PC-3 (cell line): ENCODE data around the gene P2RX5. TPM values are rescaled to one million over a fixed set of nuclear protein-coding genes. Genes with fewer than 3 reads are reported as not detected.

ENCODE experiments used
- ATAC-seq: fragments of 200-7000 bp; cut with Tn5 transposase; 2 replicates; pipeline ENCODE4 v1.9.1; 2020; ENCODE audit warnings: mild to moderate bottlenecking, moderate library complexity
- BruUV-seq: library from RNA; stranded (reverse); fragments of 400-500 nt; replicated peaks from 2 replicates; lab custom pipeline; 2021; lab: Mats Ljungman, UMichigan
- CTCF ChIA-PET: fragments of 300-600 bp; sonication (Branson Sonifier 250); formaldehyde crosslinking; loops from one replicate; lab custom pipeline; 2022; ENCODE audit warnings: antibody characterized with exemption; lab: Charles Lee
- POLR2A ChIA-PET: fragments of 300-600 bp; sonication (Branson Sonifier 250); formaldehyde crosslinking; loops from one replicate; lab custom pipeline; 2022; ENCODE audit warnings: antibody characterized with exemption; ENCODE audit not compliant: unreplicated experiment; lab: Charles Lee
- DNase-seq: peaks from one replicate; pipeline ENCODE4 v3.0.0-alpha.2; 2015
- H2AFZ ChIP-seq: fragments of 300-600 bp; sonication (generic); 2 replicates; pipeline ENCODE4 v1.6.0; 2016; ENCODE audit warnings: antibody characterized with exemption, low read length
- H3F3A ChIP-seq: fragments of 300-600 bp; sonication (generic); one replicate; pipeline ENCODE4 v1.6.0; 2017; ENCODE audit warnings: antibody characterized with exemption, low read length, control low read depth, mild to moderate bottlenecking; ENCODE audit not compliant: unreplicated experiment
- H3K27ac ChIP-seq: fragments of 300-600 bp; sonication (generic); 2 replicates; pipeline ENCODE4 v1.5.1; 2016; ENCODE audit warnings: mild to moderate bottlenecking, low read length
- H3K27me3 ChIP-seq: fragments of 300-600 bp; sonication (generic); 2 replicates; pipeline ENCODE4 v1.6.1; 2016; ENCODE audit warnings: low read length, mixed read lengths
- H3K36me3 ChIP-seq: fragments of 300-600 bp; sonication (generic); 2 replicates; pipeline ENCODE4 v1.6.1; 2016; ENCODE audit warnings: low read depth, mixed run types, low read length, mixed read lengths
- H3K4me1 ChIP-seq: fragments of 300-600 bp; sonication (generic); 2 replicates; pipeline ENCODE4 v1.5.1; 2016; ENCODE audit warnings: low read length; ENCODE audit not compliant: insufficient read depth
- H3K4me2 ChIP-seq: fragments of 300-600 bp; sonication (generic); 2 replicates; pipeline ENCODE4 v1.6.0; 2016; ENCODE audit warnings: low read length
- H3K4me3 ChIP-seq: fragments of 300-600 bp; sonication (generic); 2 replicates; pipeline ENCODE4 v1.5.1; 2016; ENCODE audit warnings: mild to moderate bottlenecking, low read length, mixed read lengths
- H3K79me2 ChIP-seq: fragments of 300-600 bp; sonication (generic); 2 replicates; pipeline ENCODE4 v1.6.1; 2017; ENCODE audit warnings: low read length, mixed read lengths
- H3K9ac ChIP-seq: fragments of 300-600 bp; sonication (generic); 2 replicates; pipeline ENCODE4 v1.6.0; 2016; ENCODE audit warnings: mild to moderate bottlenecking, low read length
- H3K9me2 ChIP-seq: fragments of 300-600 bp; sonication (generic); replicated peaks from 2 replicates; pipeline ENCODE4 v1.6.1; 2016; ENCODE audit warnings: mixed run types, low read length, mixed read lengths
- H3K9me3 ChIP-seq: fragments of 300-600 bp; sonication (generic); 2 replicates; pipeline ENCODE4 v1.6.1; 2016; ENCODE audit warnings: low read length, mixed read lengths
- H4K20me1 ChIP-seq: fragments of 300-600 bp; sonication (generic); 2 replicates; pipeline ENCODE4 v1.6.1; 2016; ENCODE audit warnings: low read length, mixed read lengths
- EZH2 ChIP-seq: fragments of 300-600 bp; sonication (generic); IDR thresholded peaks from one replicate; pipeline ENCODE4 v1.6.1; 2017; ENCODE audit warnings: antibody characterized with exemption, mild to moderate bottlenecking, low read length; ENCODE audit not compliant: unreplicated experiment
- EZH2phosphoT487 ChIP-seq: fragments of 300-600 bp; sonication (generic); IDR thresholded peaks from 2 replicates; pipeline ENCODE4 v1.6.1; 2018; ENCODE audit warnings: mild to moderate bottlenecking, antibody characterized with exemption, low read length, borderline replicate concordance
- intact Hi-C: fragments of 100-400 bp; cut with micrococcal nuclease; formaldehyde crosslinking; loops from 2 replicates; pipeline ENCODE4 v1.9.0; 2023
- total RNA-seq: library from RNA; depleted of rRNA; stranded (reverse); fragments of >200 nt; gene quantifications from 2 replicates; pipeline ENCODE4 v1.2.3, GENCODE V29; 2014
- TF ChIP-seq, protein P1 (sequence below): fragments of 300-600 bp; sonication (generic); conservative IDR thresholded peaks from 2 replicates; pipeline ENCODE4 v1.5.1; 2017; ENCODE audit warnings: antibody characterized with exemption, low read depth, mild to moderate bottlenecking, low read length

Gene P2RX5
- total RNA-seq, 1 experiment from 2014 or later: 13.0 TPM

DNA sequence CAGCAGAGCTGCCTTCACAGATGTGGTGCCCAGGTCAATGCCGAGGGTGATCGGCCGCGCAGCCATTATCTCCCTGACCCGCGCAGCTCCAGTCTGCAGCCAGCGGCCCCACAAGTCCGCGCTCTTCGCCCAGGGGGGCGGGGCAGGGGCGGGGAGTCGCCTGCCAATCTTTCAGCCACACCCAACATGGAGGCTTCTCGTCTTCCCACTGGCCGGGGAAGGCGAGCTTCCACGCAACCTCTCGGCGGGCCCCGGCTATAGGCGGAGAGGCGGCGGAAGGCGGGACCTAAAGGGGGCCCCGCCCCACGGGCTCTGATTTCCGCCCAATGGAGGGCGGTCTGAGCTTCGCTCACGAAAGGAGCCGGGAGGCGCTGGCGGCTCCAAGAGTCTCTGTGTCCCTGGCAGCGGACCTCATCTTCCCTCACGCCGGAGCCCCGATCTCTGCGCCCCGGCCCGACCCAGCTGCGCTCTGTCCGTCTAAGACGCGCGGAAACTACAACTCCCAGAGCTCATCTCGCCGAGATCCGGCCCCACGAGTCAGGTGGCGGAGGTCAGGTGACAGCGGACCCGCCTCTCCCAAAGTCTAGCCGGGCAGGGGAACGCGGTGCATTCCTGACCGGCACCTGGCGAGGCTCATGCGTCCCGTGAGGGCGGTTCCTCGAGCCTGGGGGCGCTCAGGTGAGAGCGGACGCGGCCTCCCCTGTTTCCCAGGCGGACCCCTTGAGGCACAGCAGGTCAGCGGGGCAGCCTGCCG is 59.6 kb downstream of the P2RX5 start, which contains the start of the genes CTNS and SHPK:
CTNS (plus strand) TSS at position 607 of the 754 bp plus-strand sequence. CDS start 3,447 bp downstream, outside the sequence.
SHPK (minus strand) TSS at position 97 of the 754 bp plus-strand sequence; CDS start at position 66, 31 bp downstream.
- DNase-seq (peak; percentile 94), ATAC-seq (peak; percentile 95)
- ChIA-PET CTCF (interaction anchor here (0.5 to 1.0 kb wide), 5 partner anchors 31 to 1234 kb away, joined by 3 to 5 read pairs (median 3); no protein-coding TSS in a partner anchor), POLR2A (interaction anchor here (0.5 to 0.9 kb wide), 4 partner anchors 16 to 119 kb away, joined by 3 to 11 read pairs (median 3); no protein-coding TSS in a partner anchor)
- H3K4me2 ChIP-seq: peak within 1 kb of the TSS; percentile 94
- intact Hi-C loops: loop anchor here (1.0 to 2.0 kb wide), 3 partner anchors 32 to 101 kb away; partner anchors contain the start of genes EMC6 and TAX1BP3
- H3K9me3 ChIP-seq: no peaks in the 10 kb centered on the region
- peak within 1 kb of the TSS; percentile 86 for H3K4me3 ChIP-seq
- BruUV-seq: no TSS peak
- peak within 1 kb of the TSS; percentile 83 for H2AFZ ChIP-seq
- H3K36me3 ChIP-seq: no peaks in the 10 kb centered on the region; the same call in 1 of the 2 replicates
- peak within 1 kb of the TSS; percentile 86 for H3K27ac ChIP-seq
- no peaks in the 10 kb centered on the region for H4K20me1 ChIP-seq
- H3K9me2 ChIP-seq: no peaks in the 10 kb centered on the region
- H3F3A ChIP-seq: no peaks in the 10 kb centered on the region
- peaks cover 41% of the 10 kb centered on the region for H3K79me2 ChIP-seq
- H3K27me3 ChIP-seq: no peaks in the 10 kb centered on the region
- peaks cover 6% of the 10 kb centered on the region; the same call in 1 of the 2 replicates for H3K4me1 ChIP-seq
- TF ChIP-seq EZH2 (no peak), EZH2phosphoT487 (no peak)
- TF ChIP-seq, protein P1, sequence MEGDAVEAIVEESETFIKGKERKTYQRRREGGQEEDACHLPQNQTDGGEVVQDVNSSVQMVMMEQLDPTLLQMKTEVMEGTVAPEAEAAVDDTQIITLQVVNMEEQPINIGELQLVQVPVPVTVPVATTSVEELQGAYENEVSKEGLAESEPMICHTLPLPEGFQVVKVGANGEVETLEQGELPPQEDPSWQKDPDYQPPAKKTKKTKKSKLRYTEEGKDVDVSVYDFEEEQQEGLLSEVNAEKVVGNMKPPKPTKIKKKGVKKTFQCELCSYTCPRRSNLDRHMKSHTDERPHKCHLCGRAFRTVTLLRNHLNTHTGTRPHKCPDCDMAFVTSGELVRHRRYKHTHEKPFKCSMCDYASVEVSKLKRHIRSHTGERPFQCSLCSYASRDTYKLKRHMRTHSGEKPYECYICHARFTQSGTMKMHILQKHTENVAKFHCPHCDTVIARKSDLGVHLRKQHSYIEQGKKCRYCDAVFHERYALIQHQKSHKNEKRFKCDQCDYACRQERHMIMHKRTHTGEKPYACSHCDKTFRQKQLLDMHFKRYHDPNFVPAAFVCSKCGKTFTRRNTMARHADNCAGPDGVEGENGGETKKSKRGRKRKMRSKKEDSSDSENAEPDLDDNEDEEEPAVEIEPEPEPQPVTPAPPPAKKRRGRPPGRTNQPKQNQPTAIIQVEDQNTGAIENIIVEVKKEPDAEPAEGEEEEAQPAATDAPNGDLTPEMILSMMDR: no peak
- peak within 1 kb of the TSS; percentile 93 for H3K9ac ChIP-seq

DNA sequence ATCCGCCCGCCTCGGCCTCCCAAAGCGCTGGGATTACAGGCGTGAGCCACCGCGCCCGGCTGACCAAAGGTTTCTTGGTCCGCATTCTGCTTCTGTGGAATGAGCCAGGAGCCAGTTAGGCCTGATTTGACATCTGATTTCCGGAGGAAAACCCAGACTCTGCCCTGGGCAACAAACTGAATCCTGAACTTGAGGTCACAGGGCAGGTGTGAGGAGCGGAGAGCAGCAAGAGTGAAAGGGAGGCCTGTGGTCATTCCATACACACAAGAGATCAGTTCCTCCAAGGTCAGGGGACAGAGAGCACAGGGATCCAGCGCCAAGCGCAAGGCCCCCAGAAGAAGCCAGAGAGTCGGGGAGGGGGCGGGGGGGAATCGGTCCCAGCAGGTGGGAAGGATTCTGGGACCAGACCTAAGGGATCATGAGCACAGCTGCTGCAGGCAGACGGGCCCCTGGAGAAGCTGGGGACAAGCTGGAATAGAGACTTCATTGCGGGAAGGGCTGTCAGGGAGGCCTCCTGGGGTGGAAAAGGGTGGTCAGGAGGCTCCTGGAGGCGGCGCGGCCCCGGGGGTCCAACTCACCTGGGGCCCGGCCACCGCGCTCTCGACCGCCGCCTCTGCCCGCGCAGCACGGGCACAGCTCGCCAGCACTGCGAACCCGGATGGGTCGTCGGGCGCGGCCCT is 60.3 kb downstream of the P2RX5 start:
- Histone ChIP-seq H3K79me2 (peaks cover 44% of the 10 kb centered on the region), H3K36me3 (no peaks in the 10 kb centered on the region; the same call in 1 of the 2 replicates), H3F3A (no peaks in the 10 kb centered on the region), H3K9me3 (no peaks in the 10 kb centered on the region), H3K4me1 (peaks cover 6% of the 10 kb centered on the region; the same call in 1 of the 2 replicates), H3K27ac (peak overlapping the region; percentile 46), H4K20me1 (no peaks in the 10 kb centered on the region), H3K4me2 (peak overlapping the region; percentile 94), H3K9ac (peak overlapping the region; percentile 93), H2AFZ (peak overlapping the region; percentile 68; the same call in 1 of the 2 replicates), H3K27me3 (no peaks in the 10 kb centered on the region), H3K4me3 (peak overlapping the region; percentile 86), H3K9me2 (no peaks in the 10 kb centered on the region)
- DNase-seq (peak; percentile 30), ATAC-seq (peak; percentile 2)
- no TSS peak for BruUV-seq
- TF ChIP-seq EZH2: no peak
- TF ChIP-seq EZH2phosphoT487: no peak
- TF ChIP-seq, protein P1: no peak
- intact Hi-C loops: loop anchor here (1.0 to 2.0 kb wide), 3 partner anchors 33 to 100 kb away; partner anchors contain the start of genes EMC6 and TAX1BP3
- ChIA-PET POLR2A (interaction anchor here (0.5 to 0.9 kb wide), 3 partner anchors 17 to 77 kb away, joined by 3 to 11 read pairs (median 3); no protein-coding TSS in a partner anchor), CTCF (interaction anchor here (0.6 to 1.0 kb wide), 2 partner anchors 32 kb away, joined by 3 to 5 read pairs; no protein-coding TSS in a partner anchor)
